HL-60 (cell line): ENCODE results near the gene ABCE1.

ENCODE experiments used
- REST ChIP-seq: IDR thresholded peaks from 2 replicates; pipeline ENCODE4 v1.6.1; 2012; ENCODE audit warnings: low read depth; ENCODE audit not compliant: insufficient replicate concordance
- TF ChIP-seq, protein P1 (sequence below): IDR thresholded peaks from one replicate; pipeline ENCODE4 v1.5.1; 2011; ENCODE audit warnings: low read length, control low read depth, inconsistent platforms; ENCODE audit not compliant: insufficient read depth

DNA sequence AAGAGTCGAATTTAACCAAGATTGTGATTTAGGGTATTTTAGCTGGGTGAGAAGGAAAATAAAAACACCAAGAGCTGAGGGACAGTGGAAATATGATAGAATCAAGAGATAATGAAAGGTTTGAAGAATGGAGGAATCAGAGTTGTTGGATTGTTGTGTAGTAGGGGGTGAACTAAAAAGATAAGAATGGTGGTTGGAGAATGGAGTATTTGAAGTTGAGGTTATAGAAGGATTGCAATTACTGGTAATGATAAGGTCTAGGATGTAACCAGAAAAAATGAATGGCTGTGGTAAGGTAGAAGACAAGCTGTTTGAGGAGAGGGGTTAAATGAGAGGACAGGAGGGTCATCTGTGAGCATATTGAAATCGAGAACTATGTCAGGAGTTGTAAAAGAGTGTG, 4.5 kb downstream of the ABCE1 start:
- TF ChIP-seq, protein P1, sequence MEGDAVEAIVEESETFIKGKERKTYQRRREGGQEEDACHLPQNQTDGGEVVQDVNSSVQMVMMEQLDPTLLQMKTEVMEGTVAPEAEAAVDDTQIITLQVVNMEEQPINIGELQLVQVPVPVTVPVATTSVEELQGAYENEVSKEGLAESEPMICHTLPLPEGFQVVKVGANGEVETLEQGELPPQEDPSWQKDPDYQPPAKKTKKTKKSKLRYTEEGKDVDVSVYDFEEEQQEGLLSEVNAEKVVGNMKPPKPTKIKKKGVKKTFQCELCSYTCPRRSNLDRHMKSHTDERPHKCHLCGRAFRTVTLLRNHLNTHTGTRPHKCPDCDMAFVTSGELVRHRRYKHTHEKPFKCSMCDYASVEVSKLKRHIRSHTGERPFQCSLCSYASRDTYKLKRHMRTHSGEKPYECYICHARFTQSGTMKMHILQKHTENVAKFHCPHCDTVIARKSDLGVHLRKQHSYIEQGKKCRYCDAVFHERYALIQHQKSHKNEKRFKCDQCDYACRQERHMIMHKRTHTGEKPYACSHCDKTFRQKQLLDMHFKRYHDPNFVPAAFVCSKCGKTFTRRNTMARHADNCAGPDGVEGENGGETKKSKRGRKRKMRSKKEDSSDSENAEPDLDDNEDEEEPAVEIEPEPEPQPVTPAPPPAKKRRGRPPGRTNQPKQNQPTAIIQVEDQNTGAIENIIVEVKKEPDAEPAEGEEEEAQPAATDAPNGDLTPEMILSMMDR = no peak
- TF ChIP-seq REST = no peak
